ENCODE measurements around the gene PLA2G3. TPM values are rescaled to one million over a fixed set of nuclear protein-coding genes. Genes with fewer than 3 reads are reported as not detected.

The PLA2G3 gene
- total RNA-seq, 4 donors from 2014 or later = not detected

GRCh38 chr22:31122532-31123291, 17.6 kb downstream of the PLA2G3 start, which contains the start of gene INPP5J:
Gene INPP5J (plus strand): TSS chr22:31122966. CDS start chr22:31123015, 49 bp downstream.
- H3K4me1 ChIP-seq = peaks cover 0 to 14% (median 7%) of the 10 kb centered on the region in 4 donors
- H3K9me3 ChIP-seq = no peaks in the 10 kb centered on the region
- peak in 2 of 3 donors; percentile 88 to 89 for DNase-seq
- peak within 1 kb of the TSS in 3 of 4 donors; percentile 77 to 96 (median 91) for H3K27ac ChIP-seq
- H3K36me3 ChIP-seq = no peaks in the 10 kb centered on the region
- H3K4me3 ChIP-seq = peak within 1 kb of the TSS in 3 of 4 donors; percentile 32 to 79 (median 61)
- no peaks in the 10 kb centered on the region for H3K27me3 ChIP-seq
- peak; percentile 95 to 96 for TF ChIP-seq POLR2A (IDR thresholded peaks at IDR 0.05)
- no peak for TF ChIP-seq CTCF (IDR thresholded peaks at IDR 0.05)

- Histone ChIP-seq H3K27me3 (no peaks in the 10 kb centered on the region), H3K9me3 (no peaks in the 10 kb centered on the region), H3K36me3 (no peaks in the 10 kb centered on the region), H3K4me3 (peak overlapping the region in 2 of 4 donors; percentile 61 to 79), H3K27ac (peak overlapping the region in 3 of 4 donors; percentile 77 to 96 (median 91)), H3K4me1 (peaks cover 0 to 14% (median 7%) of the 10 kb centered on the region in 4 donors)
- no peak for DNase-seq
- TF ChIP-seq CTCF (IDR thresholded peaks at IDR 0.05) (no peak), POLR2A (IDR thresholded peaks at IDR 0.05) (no peak)
Observed at GRCh38 chr22:31122196-31122531, 18.1 kb downstream of the PLA2G3 start.

- Histone ChIP-seq H3K4me1 (peaks cover 0 to 14% (median 7%) of the 10 kb centered on the region in 4 donors), H3K27ac (peak overlapping the region in 3 of 4 donors; percentile 77 to 96 (median 91)), H3K9me3 (no peaks in the 10 kb centered on the region), H3K4me3 (no peak overlapping the region), H3K36me3 (no peaks in the 10 kb centered on the region), H3K27me3 (no peaks in the 10 kb centered on the region)
- TF ChIP-seq POLR2A (IDR thresholded peaks at IDR 0.05) = no peak
- no peak for TF ChIP-seq CTCF (IDR thresholded peaks at IDR 0.05)
- no peak for DNase-seq
Observed at GRCh38 chr22:31121403-31121802, 18.9 kb downstream of the PLA2G3 start.

GRCh38 chr22:31120642-31121041, 19.7 kb downstream of the PLA2G3 start:
- no peak for DNase-seq
- Histone ChIP-seq H3K4me1 (peaks cover 0 to 14% (median 7%) of the 10 kb centered on the region in 4 donors), H3K4me3 (no peak overlapping the region), H3K27ac (no peak overlapping the region), H3K36me3 (no peaks in the 10 kb centered on the region), H3K9me3 (no peaks in the 10 kb centered on the region), H3K27me3 (no peaks in the 10 kb centered on the region)
- TF ChIP-seq CTCF (IDR thresholded peaks at IDR 0.05) (no peak), POLR2A (IDR thresholded peaks at IDR 0.05) (no peak)

- Histone ChIP-seq H3K27ac (no peak overlapping the region), H3K36me3 (no peaks in the 10 kb centered on the region), H3K27me3 (no peaks in the 10 kb centered on the region), H3K4me3 (no peak overlapping the region), H3K9me3 (no peaks in the 10 kb centered on the region), H3K4me1 (peaks cover 0 to 14% (median 7%) of the 10 kb centered on the region in 4 donors)
- DNase-seq = no peak
- TF ChIP-seq POLR2A (IDR thresholded peaks at IDR 0.05) (no peak), CTCF (IDR thresholded peaks at IDR 0.05) (no peak)
Observed at GRCh38 chr22:31120230-31120629, 20.1 kb downstream of the PLA2G3 start.
